GM23338 (cell line): ENCODE data around the gene CCDC81. TPM values are rescaled to one million over a fixed set of nuclear protein-coding genes. Genes with fewer than 3 reads are reported as not detected.

ENCODE experiments used
- ATAC-seq: fragments of 200-7000 bp; cut with Tn5 transposase; 3 replicates; pipeline ENCODE4 v1.9.1; 2020
- DNase-seq: peaks from one replicate; pipeline ENCODE4 v3.0.0-alpha.2; 2015; ENCODE audit warnings: low spot score
- H2AFZ ChIP-seq: fragments of 200-600 bp; sonication (generic); 2 replicates; pipeline ENCODE4 v1.8.0; 2016; ENCODE audit warnings: antibody characterized with exemption, mild to moderate bottlenecking, moderate library complexity
- H3F3A ChIP-seq: fragments of 200-600 bp; sonication (generic); replicated peaks from 2 replicates; pipeline ENCODE4 v1.8.0; 2017; ENCODE audit warnings: antibody characterized with exemption, mixed run types, low read depth
- H3K27ac ChIP-seq: fragments of 200-600 bp; sonication (generic); 2 replicates; pipeline ENCODE4 v1.6.1; 2016; ENCODE audit warnings: low read depth
- H3K27me3 ChIP-seq: fragments of 200-600 bp; sonication (generic); 2 replicates; pipeline ENCODE4 v1.8.0; 2016; ENCODE audit warnings: mild to moderate bottlenecking, mixed run types, moderate library complexity; ENCODE audit not compliant: insufficient read depth
- H3K36me3 ChIP-seq: fragments of 200-600 bp; sonication (generic); 2 replicates; pipeline ENCODE4 v1.8.0; 2016; ENCODE audit warnings: mild to moderate bottlenecking; ENCODE audit not compliant: insufficient read depth
- H3K4me1 ChIP-seq: fragments of 200-600 bp; sonication (generic); 2 replicates; pipeline ENCODE4 v1.8.0; 2016; ENCODE audit warnings: mild to moderate bottlenecking, moderate library complexity; ENCODE audit not compliant: insufficient read depth
- H3K4me2 ChIP-seq: fragments of 200-600 bp; sonication (generic); 2 replicates; pipeline ENCODE4 v1.7.1; 2017; ENCODE audit warnings: mixed run types
- H3K4me3 ChIP-seq: fragments of 200-600 bp; sonication (generic); 2 replicates; pipeline ENCODE4 v1.6.1; 2016; ENCODE audit warnings: mixed run types
- H3K79me2 ChIP-seq: fragments of 200-600 bp; sonication (generic); replicated peaks from 2 replicates; pipeline ENCODE4 v1.8.0; 2017; ENCODE audit warnings: mild to moderate bottlenecking; ENCODE audit not compliant: insufficient read depth
- H3K9me2 ChIP-seq: fragments of 200-600 bp; sonication (generic); 2 replicates; pipeline ENCODE4 v1.8.0; 2017; ENCODE audit not compliant: insufficient read depth
- H4K20me1 ChIP-seq: fragments of 200-600 bp; sonication (generic); replicated peaks from 2 replicates; pipeline ENCODE4 v1.8.0; 2017; ENCODE audit warnings: mild to moderate bottlenecking; ENCODE audit not compliant: insufficient read depth
- H3K27ac Mint-ChIP-seq: 2 replicates; pipeline ENCODE4 v1.8.0; 2020; ENCODE audit warnings: inconsistent platforms, mild to moderate bottlenecking, moderate library complexity, mixed read lengths
- H3K27me3 Mint-ChIP-seq: 3 replicates; pipeline ENCODE4 v1.8.0; 2022; ENCODE audit warnings: low read depth, mild to moderate bottlenecking, moderate library complexity, mixed read lengths, inconsistent platforms; ENCODE audit not compliant: insufficient read depth, poor library complexity
- H3K36me3 Mint-ChIP-seq: 3 replicates; pipeline ENCODE4 v1.8.0; 2021; ENCODE audit warnings: low read depth, mild to moderate bottlenecking, inconsistent platforms, moderate library complexity, mixed read lengths
- H3K4me1 Mint-ChIP-seq: 3 replicates; pipeline ENCODE4 v1.8.0; 2020; ENCODE audit warnings: mild to moderate bottlenecking, inconsistent platforms, mixed read lengths
- H3K4me3 Mint-ChIP-seq: 3 replicates; pipeline ENCODE4 v1.8.0; 2021; ENCODE audit warnings: moderate library complexity, mild to moderate bottlenecking, inconsistent platforms, mixed read lengths
- H3K9me3 Mint-ChIP-seq: 3 replicates; pipeline ENCODE4 v1.8.0; 2020; ENCODE audit warnings: moderate library complexity, mild to moderate bottlenecking, inconsistent platforms, mixed read lengths
- CREB1 ChIP-seq: fragments of 250-450 bp; sonication (Bioruptor Pico); IDR thresholded peaks from 2 replicates; pipeline ENCODE4 v1.5.0; 2020; ENCODE audit warnings: low read depth, mild to moderate bottlenecking, moderate library complexity
- CTCF ChIP-seq, 2 experiments: fragments of 200-600 bp in 1 of 2; sonication (generic) in 1 of 2; conservative IDR thresholded peaks; 2 replicates each; pipeline versions ENCODE4 v1.5.1 to v1.6.1; 2016 to 2017; ENCODE audit warnings: antibody characterized with exemption in 2 of 2, low read depth in 2 of 2, mild to moderate bottlenecking in 2 of 2, moderate library complexity in 1 of 2
- ETS1 ChIP-seq: IDR thresholded peaks from 2 replicates; pipeline ENCODE4 v1.6.1; 2016; ENCODE audit warnings: antibody characterized with exemption
- EZH2phosphoT487 ChIP-seq: fragments of 200-600 bp; sonication (generic); IDR thresholded peaks from one replicate; pipeline ENCODE4 v1.8.1; 2018; ENCODE audit warnings: antibody characterized with exemption; ENCODE audit not compliant: unreplicated experiment
- JUNB ChIP-seq: IDR thresholded peaks from one replicate; pipeline ENCODE4 v1.6.1; 2016; ENCODE audit warnings: antibody characterized with exemption; ENCODE audit not compliant: unreplicated experiment
- NANOG ChIP-seq: IDR thresholded peaks from 2 replicates; pipeline ENCODE4 v1.6.1; 2016; ENCODE audit warnings: antibody characterized with exemption, borderline replicate concordance
- REST ChIP-seq: IDR thresholded peaks from one replicate; pipeline ENCODE4 v1.6.1; 2018; ENCODE audit warnings: antibody characterized with exemption; ENCODE audit not compliant: unreplicated experiment
- STAT1 ChIP-seq: IDR thresholded peaks from one replicate; pipeline ENCODE4 v1.6.1; 2016; ENCODE audit warnings: antibody characterized with exemption; ENCODE audit not compliant: unreplicated experiment
- ZNF114 ChIP-seq: fragments of 250-450 bp; sonication (Bioruptor Pico); IDR thresholded peaks from 2 replicates; pipeline ENCODE4 v1.5.0; 2020; ENCODE audit warnings: mild to moderate bottlenecking, moderate library complexity
- ZNF331 ChIP-seq: fragments of 250-450 bp; sonication (Bioruptor Pico); IDR thresholded peaks from 2 replicates; pipeline ENCODE4 v1.5.0; 2020; ENCODE audit warnings: low read depth, mild to moderate bottlenecking, moderate library complexity
- polyA plus RNA-seq: library from polyadenylated mRNA; unstranded; fragments of >200 nt; fragmentation: Nextera tagmentation; extraction: Ambion mirVana; gene quantifications from 2 replicates; pipeline ENCODE4 v1.2.1, GENCODE V29; 2016
- total RNA-seq: library from RNA; depleted of rRNA; stranded (reverse); fragments of >200 nt; shearing (Covaris generic); gene quantifications from 2 replicates; pipeline ENCODE4 v1.2.3, GENCODE V29; 2014

CCDC81 gene
- total and polyA plus RNA-seq, 2 experiments from 2014 or later = 0.37 to 4.3 TPM

GRCh38 chr11:86446924-86447285 lies 72.2 kb downstream of the CCDC81 start (continued):
- TF ChIP-seq ZNF114 (CRISPR knock-in tag) (no peak), EZH2phosphoT487 (no peak), CTCF (conservative IDR thresholded peaks at IDR 0.05; ENCODE audit: low read depth in 2 of 2) (no peak), NANOG (no peak), REST (no peak), ETS1 (no peak), JUNB (no peak), STAT1 (no peak), CREB1 (CRISPR knock-in tag) (no peak)

- Histone ChIP-seq H3K9me2 (peaks cover 24% of the 10 kb centered on the region), H3K27me3 (no peaks in the 10 kb centered on the region), H3K4me3 (no peak overlapping the region), H2AFZ (no peak overlapping the region), H3K27ac (no peak overlapping the region), H4K20me1 (no peaks in the 10 kb centered on the region), H3F3A (no peaks in the 10 kb centered on the region), H3K36me3 (no peaks in the 10 kb centered on the region), H3K4me1 (no peaks in the 10 kb centered on the region), H3K79me2 (no peaks in the 10 kb centered on the region), H3K4me2 (no peak overlapping the region)
- no peaks in the 10 kb centered on the region for H3K9me3 Mint-ChIP-seq
- peaks cover 2% of the 10 kb centered on the region for H3K27me3 Mint-ChIP-seq
- no peak overlapping the region for H3K27ac Mint-ChIP-seq
- ATAC-seq (no peak), DNase-seq (no peak)
- H3K4me1 Mint-ChIP-seq = no peaks in the 10 kb centered on the region
- TF ChIP-seq CTCF (conservative IDR thresholded peaks at IDR 0.05; ENCODE audit: low read depth in 2 of 2) (no peak), ZNF331 (CRISPR knock-in tag) (no peak)
- H3K4me3 Mint-ChIP-seq = no peak overlapping the region
- H3K36me3 Mint-ChIP-seq = no peaks in the 10 kb centered on the region
Observed at GRCh38 chr11:86447763-86448480, 73.2 kb downstream of the CCDC81 start.
